Measurements from ENCODE around the gene MTHFR.

Gene MTHFR

GRCh38 chr1:11759791-11760190 is 46.0 kb downstream of the MTHFR start:
- TF ChIP-seq SPI1 (IDR thresholded peaks at IDR 0.05; ENCODE audit: borderline replicate concordance, low read depth) (no peak), REST (IDR thresholded peaks at IDR 0.05; ENCODE audit: insufficient replicate concordance, low read depth) (no peak), POLR2AphosphoS5 (IDR thresholded peaks at IDR 0.05; ENCODE audit: low read depth) (no peak), GABPA (IDR thresholded peaks at IDR 0.05; ENCODE audit: low read depth) (no peak)
- TF ChIP-seq, protein P1, sequence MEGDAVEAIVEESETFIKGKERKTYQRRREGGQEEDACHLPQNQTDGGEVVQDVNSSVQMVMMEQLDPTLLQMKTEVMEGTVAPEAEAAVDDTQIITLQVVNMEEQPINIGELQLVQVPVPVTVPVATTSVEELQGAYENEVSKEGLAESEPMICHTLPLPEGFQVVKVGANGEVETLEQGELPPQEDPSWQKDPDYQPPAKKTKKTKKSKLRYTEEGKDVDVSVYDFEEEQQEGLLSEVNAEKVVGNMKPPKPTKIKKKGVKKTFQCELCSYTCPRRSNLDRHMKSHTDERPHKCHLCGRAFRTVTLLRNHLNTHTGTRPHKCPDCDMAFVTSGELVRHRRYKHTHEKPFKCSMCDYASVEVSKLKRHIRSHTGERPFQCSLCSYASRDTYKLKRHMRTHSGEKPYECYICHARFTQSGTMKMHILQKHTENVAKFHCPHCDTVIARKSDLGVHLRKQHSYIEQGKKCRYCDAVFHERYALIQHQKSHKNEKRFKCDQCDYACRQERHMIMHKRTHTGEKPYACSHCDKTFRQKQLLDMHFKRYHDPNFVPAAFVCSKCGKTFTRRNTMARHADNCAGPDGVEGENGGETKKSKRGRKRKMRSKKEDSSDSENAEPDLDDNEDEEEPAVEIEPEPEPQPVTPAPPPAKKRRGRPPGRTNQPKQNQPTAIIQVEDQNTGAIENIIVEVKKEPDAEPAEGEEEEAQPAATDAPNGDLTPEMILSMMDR (IDR thresholded peaks at IDR 0.05; ENCODE audit: insufficient read depth, low read length) = no peak
- Histone ChIP-seq H3K27ac (replicated peaks) (no peak overlapping the region), H3K4me3 (replicated peaks; ENCODE audit: insufficient read depth, low read length) (no peak overlapping the region), H3K27me3 (ENCODE audit: insufficient read depth, poor library complexity, severe bottlenecking) (peaks cover 5% of the 10 kb centered on the region)
- DNase-seq (ENCODE audit: low read depth in 1 of 2, low spot score in 1 of 2) = no peak

GRCh38 chr1:11757047-11757446 is 48.7 kb downstream of the MTHFR start:
- no peak for TF ChIP-seq POLR2AphosphoS5 (IDR thresholded peaks at IDR 0.05; ENCODE audit: low read depth)
- TF ChIP-seq REST (IDR thresholded peaks at IDR 0.05; ENCODE audit: insufficient replicate concordance, low read depth) = no peak
- no peak for TF ChIP-seq GABPA (IDR thresholded peaks at IDR 0.05; ENCODE audit: low read depth)
- no peak for TF ChIP-seq SPI1 (IDR thresholded peaks at IDR 0.05; ENCODE audit: borderline replicate concordance, low read depth)
- TF ChIP-seq, protein P1 (IDR thresholded peaks at IDR 0.05; ENCODE audit: insufficient read depth, low read length) = no peak
- Histone ChIP-seq H3K27ac (replicated peaks) (no peak overlapping the region), H3K27me3 (ENCODE audit: insufficient read depth, poor library complexity, severe bottlenecking) (peaks cover 4% of the 10 kb centered on the region)

DNA sequence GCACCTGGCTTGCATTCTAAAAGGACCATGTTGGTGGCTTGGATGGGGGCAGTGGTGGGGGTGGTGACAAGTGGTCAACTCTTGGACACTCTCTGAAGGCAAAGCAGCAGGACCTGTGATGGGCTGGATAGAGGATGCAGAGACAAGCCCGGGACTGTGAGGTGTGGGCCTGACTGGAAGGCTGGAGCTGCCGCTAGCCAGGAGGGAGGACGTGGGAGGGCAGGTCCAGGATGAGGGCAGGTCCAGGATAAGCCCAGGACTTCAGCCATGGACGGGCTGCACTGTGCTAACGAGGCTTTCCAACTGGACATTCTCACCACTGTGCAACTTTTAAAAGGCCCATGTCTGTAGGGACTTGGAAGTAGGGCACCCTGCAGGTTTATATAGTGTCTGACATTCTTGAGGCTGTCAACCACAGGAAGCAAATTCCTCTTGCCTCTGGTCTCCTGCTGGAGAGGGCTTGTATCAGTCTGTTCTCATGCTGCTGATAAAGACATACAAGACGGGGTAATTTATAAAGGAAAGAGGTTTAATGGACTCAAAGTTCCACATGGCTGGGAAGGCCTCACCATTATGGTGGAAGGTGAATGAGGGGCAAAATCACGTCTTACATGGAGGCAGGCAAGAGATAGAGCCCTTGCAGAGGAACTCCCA is 52.1 kb downstream of the MTHFR start:
- TF ChIP-seq SPI1 (IDR thresholded peaks at IDR 0.05; ENCODE audit: borderline replicate concordance, low read depth) = no peak
- no peak for TF ChIP-seq POLR2AphosphoS5 (IDR thresholded peaks at IDR 0.05; ENCODE audit: low read depth)
- TF ChIP-seq, protein P1 (IDR thresholded peaks at IDR 0.05; ENCODE audit: insufficient read depth, low read length) = no peak
- TF ChIP-seq REST (IDR thresholded peaks at IDR 0.05; ENCODE audit: insufficient replicate concordance, low read depth) = no peak
- DNase-seq (ENCODE audit: low read depth in 1 of 2, low spot score in 1 of 2) = no peak

More at GRCh38 chr1:11757047-11757446, 48.7 kb downstream of the MTHFR start:
- DNase-seq (ENCODE audit: low read depth in 1 of 2, low spot score in 1 of 2) = no peak
- H3K4me3 ChIP-seq (replicated peaks; ENCODE audit: insufficient read depth, low read length) = no peak overlapping the region

More for the DNA sequence above, 52.1 kb downstream of the MTHFR start:
- no peak overlapping the region for H3K27ac ChIP-seq (replicated peaks)
- no peak overlapping the region for H3K4me3 ChIP-seq (replicated peaks; ENCODE audit: insufficient read depth, low read length)
- no peaks in the 10 kb centered on the region for H3K27me3 ChIP-seq (ENCODE audit: insufficient read depth, poor library complexity, severe bottlenecking)

All from HL-60 (cell line).